Tongue (tissue), 2 donors: Measurements from ENCODE around the gene PTGES2. TPM values are rescaled to one million over a fixed set of nuclear protein-coding genes. Genes with fewer than 3 reads are reported as not detected.
A peak's percentile ranks its signal among the peaks of the same experiment; 100 is the strongest.

Experiments used
- DNase-seq: peaks from one replicate; pipeline ENCODE4 v3.0.0-alpha.2; 2015
- total RNA-seq: library from RNA; depleted of rRNA; stranded (reverse); fragments of >200 nt; gene quantifications from one replicate; pipeline ENCODE4 v1.2.3, GENCODE V29; 2014

Gene PTGES2
- total RNA-seq, 1 donor from 2014 or later, result 55.2 TPM

DNA sequence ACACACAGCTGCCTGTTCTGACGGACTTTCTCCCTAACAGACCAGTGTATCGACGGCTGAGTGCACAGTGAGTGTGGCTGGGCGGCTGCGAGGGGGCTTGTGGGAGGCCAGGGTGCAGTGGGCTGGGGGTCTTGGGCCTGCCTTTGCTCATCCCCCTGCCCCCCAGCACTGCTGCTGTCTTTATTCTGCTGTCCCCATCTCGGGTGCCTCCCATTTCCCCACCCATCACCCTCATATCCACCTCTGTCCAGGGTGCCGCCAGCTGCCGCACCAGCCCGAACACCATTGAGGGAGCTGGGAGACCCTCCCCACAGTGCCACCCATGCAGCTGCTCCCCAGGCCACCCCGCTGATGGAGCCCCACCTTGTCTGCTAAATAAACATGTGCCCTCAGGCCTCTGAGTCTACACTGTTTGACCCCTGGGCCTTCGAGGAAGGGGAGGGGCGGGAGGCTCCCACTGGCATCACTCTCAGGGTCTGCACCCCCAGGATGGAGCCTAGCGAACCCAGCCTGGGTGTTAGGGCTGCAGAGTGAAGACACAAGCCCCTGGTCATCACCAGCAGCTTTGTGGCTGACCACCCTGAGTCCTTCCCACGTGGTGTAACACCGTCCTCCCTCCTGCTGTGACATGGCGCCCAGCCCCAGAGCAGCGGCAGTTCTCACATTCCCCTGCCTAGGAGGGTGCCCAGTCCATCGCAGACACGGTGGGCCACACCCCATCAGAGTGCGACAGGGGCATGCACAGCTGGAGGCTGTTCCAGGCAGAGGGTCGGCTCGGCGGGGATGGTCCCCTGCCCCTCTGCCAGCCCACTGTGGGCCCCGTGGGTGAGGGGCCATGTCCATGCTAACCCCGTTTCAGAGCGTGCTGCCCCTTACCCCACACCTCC, 25.8 kb upstream of the PTGES2 start:
- DNase-seq, result no peak

DNA sequence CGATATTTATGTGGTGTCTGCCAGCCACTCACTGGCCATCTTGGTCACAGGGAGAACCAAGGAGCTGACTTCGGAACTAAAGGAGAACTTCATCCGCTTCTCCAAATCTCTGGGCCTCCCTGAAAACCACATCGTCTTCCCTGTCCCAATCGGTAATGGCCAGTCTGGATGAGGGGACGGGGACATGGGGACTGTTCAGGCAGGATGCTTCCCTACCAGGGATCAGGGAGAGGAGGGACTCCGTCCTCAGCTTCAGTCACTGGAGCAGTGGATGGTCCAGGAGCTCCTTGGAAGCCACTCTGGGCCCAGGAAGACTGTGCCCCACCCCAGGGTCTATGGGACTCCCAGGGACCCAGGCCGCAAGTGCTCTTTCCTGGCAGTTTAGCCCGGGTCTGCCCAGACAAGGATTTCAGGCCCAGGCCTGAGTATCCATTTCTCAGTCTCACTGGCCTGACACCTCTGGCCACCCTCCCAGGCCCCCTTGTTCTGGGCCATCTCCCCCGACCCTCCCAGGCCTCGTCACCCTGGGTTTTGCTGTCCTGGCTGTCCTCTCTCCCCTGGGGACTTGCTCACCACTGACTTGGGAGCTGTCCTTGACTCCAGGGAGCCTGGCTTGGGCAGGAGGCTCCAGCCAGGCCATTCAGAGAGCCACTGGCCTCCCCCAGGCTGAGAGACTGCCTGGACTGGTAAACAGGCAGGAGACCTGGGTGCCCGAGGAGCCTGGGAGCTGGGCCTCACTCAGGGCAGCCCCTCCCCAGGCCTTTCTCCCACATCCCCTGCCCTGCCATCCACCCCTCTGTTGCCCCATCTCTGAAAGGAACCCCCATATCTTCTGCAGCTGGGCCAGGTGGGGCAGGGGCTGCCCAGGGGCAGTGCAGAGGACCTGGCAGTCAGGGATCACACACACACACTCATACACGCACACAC, 24.9 kb upstream of the PTGES2 start:
- DNase-seq, result no peak

DNA sequence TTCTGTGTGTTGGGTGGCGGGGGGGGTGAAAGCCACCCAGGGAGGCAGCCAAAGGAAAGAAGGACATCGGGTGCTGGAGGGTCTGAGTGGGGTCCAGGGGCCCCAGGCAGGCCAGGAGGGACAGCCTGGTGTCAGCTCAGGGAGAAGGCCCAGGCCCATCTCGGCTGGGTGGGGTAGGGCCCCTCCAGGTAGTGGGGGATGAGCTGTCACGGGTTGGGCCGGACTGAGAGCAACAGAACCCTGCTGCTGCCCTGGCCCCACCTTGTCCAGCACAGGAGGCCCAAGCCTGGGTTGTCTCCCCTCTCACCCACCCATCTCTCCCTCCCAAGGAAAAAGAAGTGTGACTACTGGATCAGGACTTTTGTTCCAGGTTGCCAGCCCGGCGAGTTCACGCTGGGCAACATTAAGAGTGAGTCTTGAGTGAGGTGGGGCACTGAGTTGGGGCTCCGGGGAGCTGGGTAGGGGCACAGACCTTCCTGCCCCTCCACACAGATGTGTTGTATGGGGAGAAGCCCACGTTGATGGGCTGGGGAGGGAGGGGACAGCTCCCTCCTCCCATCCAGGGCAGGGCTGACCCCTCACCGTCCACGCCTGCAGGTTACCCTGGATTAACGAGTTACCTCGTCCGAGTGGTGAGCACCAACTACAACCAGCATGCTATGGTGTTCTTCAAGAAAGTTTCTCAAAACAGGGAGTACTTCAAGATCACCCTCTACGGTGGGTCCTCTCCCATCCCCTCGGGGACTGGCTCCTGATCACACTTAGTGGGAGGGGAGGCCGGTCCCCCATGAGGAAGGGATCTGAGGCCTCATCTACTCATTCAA, 24.0 kb upstream of the PTGES2 start:
- DNase-seq, result no peak

DNA sequence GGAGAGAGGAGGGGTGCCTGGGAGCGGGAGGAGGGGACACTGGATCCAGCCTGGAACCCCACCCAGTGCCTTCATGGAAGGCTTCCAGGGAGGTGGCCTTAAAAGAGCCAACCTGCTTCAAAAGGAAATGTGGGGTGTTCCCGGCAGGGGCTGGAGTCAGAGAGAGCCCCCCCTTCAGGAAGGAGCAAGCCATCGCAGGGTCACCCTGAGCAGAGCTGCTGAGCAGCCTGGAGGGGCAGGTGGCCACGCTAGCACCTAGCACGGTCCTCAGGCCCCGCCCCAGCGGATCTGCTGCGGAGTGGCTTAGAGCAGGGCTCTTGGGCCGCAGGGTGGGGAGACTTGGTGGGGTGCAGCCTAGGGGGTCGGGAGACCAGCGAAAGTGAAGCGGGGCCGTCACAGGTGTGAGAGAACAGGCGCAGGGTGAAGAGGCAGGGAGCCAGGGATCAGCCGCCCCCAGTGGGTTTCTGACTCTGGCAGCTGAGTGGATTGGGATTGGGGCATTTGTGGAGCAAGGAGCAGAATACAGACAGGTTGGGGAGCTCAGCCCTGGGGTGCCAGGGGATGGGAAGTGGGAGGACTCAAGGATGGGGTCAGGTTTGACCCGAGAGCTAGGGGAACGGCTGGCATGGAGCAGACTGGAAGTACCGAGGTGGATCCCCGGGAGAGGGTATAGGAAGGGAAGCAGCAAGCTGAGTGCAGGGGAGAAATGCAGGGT, 23.2 kb upstream of the PTGES2 start:
- no peak for DNase-seq

DNA sequence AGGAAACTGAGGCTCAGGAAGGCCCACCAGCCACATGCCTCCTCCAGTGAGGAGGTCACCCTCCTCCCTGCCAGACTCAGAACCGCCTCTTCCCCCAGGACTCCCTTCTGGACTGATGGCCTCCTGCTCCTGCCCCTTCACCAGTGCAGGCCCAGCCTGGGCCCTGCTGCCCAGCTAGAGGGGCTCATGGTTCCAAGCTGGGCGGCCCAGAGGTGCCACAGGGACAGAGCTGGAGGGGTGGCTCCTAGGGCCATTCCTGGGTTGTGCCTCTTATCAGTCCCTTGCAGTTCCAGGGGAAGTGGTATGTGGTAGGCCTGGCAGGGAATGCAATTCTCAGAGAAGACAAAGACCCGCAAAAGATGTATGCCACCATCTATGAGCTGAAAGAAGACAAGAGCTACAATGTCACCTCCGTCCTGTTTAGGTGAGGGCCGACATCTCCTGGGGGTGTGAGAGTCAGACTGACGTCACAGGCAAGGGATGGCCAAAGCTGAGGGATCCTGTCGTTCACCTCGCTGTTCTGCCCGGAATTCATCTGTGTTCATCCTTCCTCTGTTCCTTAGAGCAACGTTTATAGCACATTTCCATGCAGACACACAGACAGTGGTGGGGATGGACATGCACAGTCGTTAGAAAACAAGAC, 22.5 kb upstream of the PTGES2 start:
- DNase-seq, result no peak

DNA sequence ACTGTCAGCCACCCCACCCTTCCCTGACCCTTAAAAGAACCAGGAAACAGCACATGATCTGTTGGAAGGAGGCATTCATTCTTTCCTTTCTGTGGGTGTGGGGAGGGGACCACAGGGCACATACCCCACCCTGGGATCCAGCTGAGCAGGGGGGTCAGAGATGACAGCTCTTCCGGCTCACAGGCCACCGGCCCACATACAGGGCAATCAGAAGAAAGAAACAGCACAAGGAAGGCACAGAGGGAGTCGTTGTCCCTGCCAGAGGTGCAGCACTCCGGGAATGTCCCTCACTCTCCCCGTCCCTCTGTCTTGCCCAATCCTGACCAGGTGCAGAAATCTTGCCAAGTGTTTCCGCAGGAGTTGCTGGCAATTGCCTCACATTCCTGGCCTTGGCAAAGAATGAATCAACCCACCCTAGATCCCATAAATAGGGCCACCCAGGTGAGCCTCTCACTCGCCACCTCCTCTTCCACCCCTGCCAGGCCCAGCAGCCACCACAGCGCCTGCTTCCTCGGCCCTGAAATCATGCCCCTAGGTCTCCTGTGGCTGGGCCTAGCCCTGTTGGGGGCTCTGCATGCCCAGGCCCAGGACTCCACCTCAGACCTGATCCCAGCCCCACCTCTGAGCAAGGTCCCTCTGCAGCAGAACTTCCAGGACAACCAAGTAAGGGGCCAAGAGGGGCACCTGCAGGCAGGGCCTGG, 21.6 kb upstream of the PTGES2 start, which contains the start of gene LCN2:
TSS of gene LCN2 (plus strand) at position 453 of the 701 bp plus-strand sequence. CDS start at position 526, 73 bp downstream.
- no peak for DNase-seq

DNA sequence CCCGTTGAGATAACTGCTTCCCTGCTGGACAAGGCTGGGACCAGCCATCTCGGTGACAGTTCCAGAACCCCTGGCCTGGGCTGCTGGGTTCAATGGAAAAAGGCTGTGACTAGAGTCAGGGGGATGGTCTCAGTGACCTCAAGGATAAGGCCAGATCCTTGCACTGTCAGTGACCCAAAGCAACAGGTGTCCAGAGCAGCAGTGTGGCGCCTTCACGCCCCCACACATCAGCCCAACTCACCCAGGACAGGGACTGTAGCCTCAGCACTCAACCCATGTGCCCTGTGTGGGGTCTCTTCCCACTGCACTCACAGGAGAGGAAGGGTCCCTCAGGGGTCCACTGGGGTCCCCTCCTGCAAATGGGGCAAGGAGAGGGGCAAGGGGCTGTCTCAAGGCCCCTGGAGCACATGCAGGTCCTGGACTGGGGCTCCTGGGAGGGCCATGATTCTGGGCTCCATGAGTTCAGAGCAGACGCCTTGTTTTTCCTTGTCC, 21.0 kb upstream of the PTGES2 start:
- DNase-seq, result no peak

DNA sequence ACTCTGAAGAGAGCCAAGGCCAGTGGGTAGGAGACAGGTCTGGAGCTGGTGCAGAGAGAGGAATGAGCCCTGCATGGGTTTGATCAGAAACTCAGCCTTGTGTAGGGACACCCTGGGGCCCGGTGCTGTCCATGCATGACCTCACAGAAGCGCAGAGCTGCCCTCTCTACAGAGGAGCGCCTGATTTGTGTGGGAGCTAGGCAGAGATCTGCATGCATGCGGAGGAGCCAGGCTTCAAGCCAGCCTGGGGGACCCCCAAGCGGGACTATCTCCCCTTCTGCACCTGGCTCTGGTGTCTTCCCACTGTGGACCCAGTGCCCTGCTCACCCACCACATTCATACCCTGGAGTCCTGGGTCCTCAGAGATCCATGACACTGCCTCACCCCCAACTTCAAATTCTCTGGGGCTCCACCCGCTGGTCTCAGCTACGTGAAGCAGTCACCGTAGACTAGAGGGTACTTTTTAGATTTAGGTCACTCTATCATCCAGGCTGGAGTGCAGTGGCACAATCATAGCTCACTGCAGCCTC, 19.1 kb upstream of the PTGES2 start:
- DNase-seq, result no peak

DNA sequence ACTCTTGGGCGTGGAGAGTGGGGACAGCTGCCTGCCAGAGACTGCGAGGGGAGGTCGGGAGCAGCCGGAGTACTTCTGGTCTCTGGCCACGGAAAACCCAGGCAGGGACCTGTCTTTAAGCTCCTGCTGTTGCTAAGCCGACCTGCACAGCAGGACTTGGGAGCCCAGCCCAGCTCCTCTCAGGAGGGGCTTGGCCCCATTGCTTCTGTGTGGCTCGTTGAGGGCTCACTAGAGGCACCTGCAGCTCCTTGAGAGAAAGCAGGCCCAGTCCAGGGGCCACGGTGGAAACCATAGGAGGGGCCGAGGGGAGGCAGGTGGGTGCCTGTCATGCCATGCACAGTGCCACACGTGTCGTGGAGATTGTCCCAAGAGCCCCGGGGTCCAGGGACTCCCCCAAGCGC, 18.4 kb upstream of the PTGES2 start:
- DNase-seq, result no peak

DNA sequence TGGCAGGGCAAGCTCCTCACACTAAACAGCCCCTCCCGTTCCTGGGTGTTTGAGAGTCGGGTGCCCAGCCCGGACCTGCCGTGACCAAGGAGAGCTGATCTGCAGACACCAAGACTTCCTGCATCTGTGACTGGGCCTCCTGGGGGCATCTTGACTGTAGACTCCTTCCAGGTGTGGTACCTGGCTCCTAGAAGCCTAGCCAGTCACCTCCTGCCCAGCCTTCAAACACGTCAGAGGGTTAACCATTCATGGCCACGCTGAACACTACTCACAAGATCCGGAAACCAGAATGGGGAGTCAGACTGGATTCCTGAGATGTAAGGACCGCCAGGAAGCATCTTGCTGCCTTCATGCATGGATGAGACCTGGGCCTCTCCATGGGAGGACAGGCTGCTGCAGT, 18.0 kb upstream of the PTGES2 start:
- peak; percentile 70 for DNase-seq

DNA sequence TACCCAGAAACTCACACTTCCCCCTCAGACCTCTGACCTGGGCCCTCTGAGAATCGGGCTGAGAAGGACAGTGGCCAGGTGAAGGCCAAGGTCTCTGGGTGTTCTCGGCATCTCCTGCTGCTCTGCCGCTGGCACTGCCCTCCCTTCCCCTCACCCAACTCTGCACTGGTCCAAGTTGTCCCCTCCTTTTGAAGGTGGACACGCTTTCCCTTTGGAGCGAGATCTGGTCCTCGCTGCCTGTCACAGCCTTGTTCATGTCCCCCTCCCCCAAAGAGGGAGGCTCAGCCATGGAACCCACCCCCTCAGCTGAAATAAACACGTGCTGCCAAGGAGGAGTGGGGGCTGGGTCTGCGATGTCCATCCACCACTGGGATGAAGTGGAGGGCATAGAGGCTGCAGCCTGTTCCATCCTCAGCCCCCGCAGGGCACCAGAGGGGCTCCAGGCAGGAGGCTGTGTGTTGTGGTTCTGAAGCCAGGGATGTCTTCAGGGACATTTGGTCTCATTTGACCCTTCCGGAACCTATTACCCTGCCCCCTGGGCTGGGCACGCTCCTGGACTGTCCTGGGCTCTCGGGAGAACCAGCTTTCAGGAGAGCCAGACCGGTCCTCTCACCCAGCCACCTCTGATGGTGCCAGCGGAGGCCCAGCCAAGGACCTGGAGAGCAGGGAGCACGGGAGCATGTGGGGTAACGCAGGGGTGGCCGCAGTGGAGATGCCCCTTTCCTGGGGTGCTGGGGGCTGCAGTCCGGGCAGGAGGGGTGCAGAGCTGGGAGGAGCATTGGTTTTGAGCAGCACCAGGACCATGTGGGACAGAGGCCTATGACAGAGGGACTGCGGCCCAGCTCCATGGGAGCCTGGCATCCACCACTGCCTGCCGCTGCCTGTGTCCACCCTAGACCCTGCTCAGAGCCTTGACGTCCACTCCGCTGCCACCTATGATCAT, 17.0 kb upstream of the PTGES2 start:
- no peak for DNase-seq

DNA sequence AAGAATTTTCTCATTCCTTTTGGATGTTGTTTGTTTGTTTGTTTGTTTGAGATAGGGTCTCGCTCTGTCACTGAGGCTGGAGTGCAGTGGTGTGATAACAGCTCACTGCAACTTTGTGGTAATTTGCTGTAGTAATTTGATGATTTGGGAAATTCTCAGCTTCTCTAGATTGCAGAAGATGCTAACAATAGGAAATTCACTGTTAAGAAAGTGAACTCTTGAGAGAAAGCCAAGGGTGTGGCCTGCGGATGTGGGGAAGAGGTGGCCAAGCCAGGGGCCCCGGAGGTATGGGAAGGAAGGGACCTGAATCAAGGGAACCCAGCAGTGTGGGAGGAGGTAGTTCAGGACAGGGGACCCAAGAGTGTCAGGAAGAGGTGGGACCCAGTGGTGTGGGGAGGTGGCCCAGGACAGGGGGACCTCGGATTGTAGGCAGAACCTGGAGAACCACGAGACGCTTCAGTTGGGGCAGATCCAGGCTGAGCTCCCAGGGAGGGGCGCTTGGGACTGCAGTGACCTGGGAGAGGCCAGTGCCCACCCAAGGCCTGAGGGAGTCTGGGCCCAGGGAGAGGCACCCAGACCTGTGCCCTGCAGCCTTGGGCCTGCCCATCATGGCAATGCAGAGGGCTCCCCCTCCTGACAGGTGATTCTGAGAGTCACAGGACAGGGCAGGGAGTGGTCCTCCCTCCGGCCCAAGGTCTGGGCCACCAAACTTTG, 16.2 kb upstream of the PTGES2 start:
- no peak for DNase-seq

DNA sequence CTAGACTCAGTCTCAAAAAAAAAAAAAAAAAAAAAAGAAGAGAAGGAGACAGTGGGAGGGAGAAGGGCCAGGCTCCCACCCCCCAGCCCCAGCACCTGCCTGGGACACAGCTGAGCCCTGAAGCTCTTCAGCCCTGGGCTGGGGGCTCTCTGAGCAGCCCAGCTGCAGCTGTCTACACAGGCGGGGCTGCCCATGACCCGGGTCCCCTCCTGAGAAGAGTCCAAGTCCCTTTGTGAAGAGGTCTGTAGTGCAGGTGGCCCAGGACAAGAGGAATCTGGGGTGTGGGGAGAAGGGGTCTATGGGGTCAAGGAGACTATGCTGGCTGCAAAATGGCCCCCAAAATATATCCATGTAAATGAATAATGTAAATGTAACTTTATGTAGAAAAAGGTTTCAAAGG, 15.1 kb upstream of the PTGES2 start:
- DNase-seq, result peak; percentile 44

DNA sequence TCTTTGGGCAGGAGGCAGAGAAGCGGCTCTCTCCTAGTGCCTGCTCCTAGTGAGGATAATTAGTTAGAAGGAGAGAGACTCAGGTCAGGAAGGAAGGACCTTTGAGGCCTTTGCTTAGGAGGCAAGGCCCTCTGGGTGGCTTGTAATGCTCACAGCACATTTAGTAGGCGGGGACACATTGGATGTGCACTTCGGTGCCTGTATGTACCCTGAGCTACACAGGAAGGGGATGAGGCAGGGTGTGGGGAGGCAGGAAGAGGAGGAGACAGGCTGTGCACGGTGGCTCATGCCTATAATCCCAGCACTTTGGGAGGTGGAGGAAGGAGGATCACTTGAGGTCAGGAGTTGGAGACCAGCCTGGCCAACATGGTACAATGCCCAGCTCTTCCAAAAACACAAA, 14.5 kb upstream of the PTGES2 start:
- no peak for DNase-seq

DNA sequence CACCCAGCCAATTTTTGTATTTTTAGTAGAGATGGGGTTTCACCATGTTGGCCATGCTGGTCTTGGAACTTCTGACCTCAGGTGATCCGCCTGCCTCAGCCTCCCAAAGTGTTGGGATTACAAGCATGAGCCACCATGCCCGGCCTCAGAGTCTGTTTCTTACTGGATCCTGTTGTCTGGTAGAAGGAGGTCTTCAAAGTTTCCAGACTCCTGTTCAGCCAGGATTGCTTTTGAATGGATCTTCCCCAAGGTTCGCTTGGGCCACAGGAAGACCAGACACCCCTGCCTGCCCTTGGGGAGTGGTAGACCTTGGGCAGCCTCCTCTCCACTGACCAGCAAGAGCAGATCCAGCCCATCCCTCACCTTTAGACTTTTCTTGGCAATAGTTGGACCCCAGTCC, 14.1 kb upstream of the PTGES2 start:
- no peak for DNase-seq

DNA sequence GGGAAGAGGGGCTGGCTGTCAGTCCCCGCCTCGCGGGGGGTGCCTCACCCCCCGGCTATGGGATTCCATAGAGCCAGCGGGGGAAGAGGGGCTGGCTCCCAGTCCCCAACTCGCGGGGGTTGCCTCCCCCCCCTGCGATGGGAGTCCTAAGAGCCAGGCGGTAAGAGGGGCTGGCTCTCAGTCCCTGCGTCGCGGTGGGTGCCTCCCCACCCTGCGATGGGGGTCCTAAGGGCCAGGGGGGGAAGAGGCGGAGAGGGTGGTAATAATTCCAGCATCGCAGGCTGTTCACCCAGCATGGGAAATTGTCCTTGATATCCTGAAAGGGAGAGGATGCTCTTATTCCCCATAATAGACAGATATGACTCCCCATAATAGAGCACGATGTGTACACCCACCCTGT, 12.1 kb upstream of the PTGES2 start:
- DNase-seq, result no peak

DNA sequence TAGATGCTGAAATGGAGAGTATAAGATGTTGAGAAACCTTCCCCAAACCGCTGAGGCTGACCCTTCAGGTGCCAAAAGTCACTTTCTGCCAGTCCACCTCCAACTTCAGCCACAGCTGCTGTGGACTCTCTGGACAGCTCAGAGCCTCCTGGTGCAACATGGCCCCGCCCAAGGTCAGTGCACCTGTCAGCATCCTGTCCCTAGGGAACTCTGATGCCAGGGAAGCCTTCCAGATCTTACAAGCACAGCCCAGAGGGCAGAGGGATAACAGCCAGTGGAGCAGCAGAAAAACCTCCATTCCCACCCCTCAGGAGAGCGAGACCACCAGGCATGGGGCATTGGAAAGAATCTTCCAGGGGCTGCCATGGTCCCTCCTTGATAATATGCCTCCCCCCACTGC, 10.5 kb upstream of the PTGES2 start:
- DNase-seq, result no peak
